Parathyroid adenoma (tissue), 2 donors: ENCODE data around the gene PCDHA3.
A peak's percentile ranks its signal among the peaks of the same experiment; 100 is the strongest.
"Not testable (repeated sequence)": the region's sequence is repeated elsewhere in the genome, so short reads cannot be mapped to it uniquely, and the experiment has no call there.

Experiments used
- H2AFZ ChIP-seq: fragments of 300-600 bp; sonication (generic); one replicate; pipeline ENCODE4 v1.7.0; 2017; ENCODE audit warnings: antibody characterized with exemption, mild to moderate bottlenecking
- H3K27ac ChIP-seq: fragments of 300-600 bp; sonication (generic); one replicate; pipeline ENCODE4 v1.7.0; 2017
- H3K27me3 ChIP-seq: fragments of 300-600 bp; sonication (generic); one replicate; pipeline ENCODE4 v1.7.0; 2017; ENCODE audit warnings: low read length; ENCODE audit not compliant: control insufficient read depth, insufficient read depth
- H3K36me3 ChIP-seq: fragments of 300-600 bp; sonication (generic); one replicate; pipeline ENCODE4 v1.7.0; 2017; ENCODE audit warnings: low read length; ENCODE audit not compliant: control insufficient read depth, insufficient read depth
- H3K4me1 ChIP-seq: fragments of 300-600 bp; sonication (generic); one replicate; pipeline ENCODE4 v1.7.0; 2017; ENCODE audit warnings: control low read depth
- H3K4me2 ChIP-seq: fragments of 300-600 bp; sonication (generic); one replicate; pipeline ENCODE4 v1.7.0; 2017; ENCODE audit warnings: low read length
- H3K4me3 ChIP-seq: fragments of 300-600 bp; sonication (generic); one replicate; pipeline ENCODE4 v1.7.0; 2017; ENCODE audit warnings: low read depth, low read length
- H3K79me2 ChIP-seq: fragments of 300-600 bp; sonication (generic); one replicate; pipeline ENCODE4 v1.7.0; 2017; ENCODE audit warnings: control low read depth
- H3K9ac ChIP-seq: fragments of 300-600 bp; sonication (generic); one replicate; pipeline ENCODE4 v1.7.0; 2017; ENCODE audit warnings: mild to moderate bottlenecking
- H3K9me3 ChIP-seq: fragments of 300-600 bp; sonication (generic); one replicate; pipeline ENCODE4 v1.7.0; 2017; ENCODE audit warnings: low read length; ENCODE audit not compliant: control insufficient read depth
- TF ChIP-seq, protein P1 (sequence below): fragments of 300-600 bp; sonication (generic); IDR thresholded peaks from one replicate; pipeline ENCODE4 v1.7.0; 2017; ENCODE audit warnings: antibody characterized with exemption, mild to moderate bottlenecking
- donor health status: primary hyperparathyroidism.

PCDHA3 gene

GRCh38 chr5:140827704-140828361 lies 27.0 kb downstream of the PCDHA3 start, which contains the start of gene PCDHA6:
PCDHA6 (plus strand) TSS chr5:140827960; CDS start chr5:140828092, 132 bp downstream.
- Histone ChIP-seq H3K27me3 (no peaks in the 10 kb centered on the region), H3K4me1 (no peaks in the 10 kb centered on the region), H3K36me3 (no peaks in the 10 kb centered on the region), H3K27ac (peak within 1 kb of the TSS; percentile 12), H3K9ac (no peak within 1 kb of the TSS), H3K4me2 (no peak within 1 kb of the TSS), H2AFZ (no peak within 1 kb of the TSS), H3K79me2 (no peaks in the 10 kb centered on the region), H3K4me3 (no peak within 1 kb of the TSS), H3K9me3 (peaks cover 3% of the 10 kb centered on the region)
- TF ChIP-seq, protein P1, sequence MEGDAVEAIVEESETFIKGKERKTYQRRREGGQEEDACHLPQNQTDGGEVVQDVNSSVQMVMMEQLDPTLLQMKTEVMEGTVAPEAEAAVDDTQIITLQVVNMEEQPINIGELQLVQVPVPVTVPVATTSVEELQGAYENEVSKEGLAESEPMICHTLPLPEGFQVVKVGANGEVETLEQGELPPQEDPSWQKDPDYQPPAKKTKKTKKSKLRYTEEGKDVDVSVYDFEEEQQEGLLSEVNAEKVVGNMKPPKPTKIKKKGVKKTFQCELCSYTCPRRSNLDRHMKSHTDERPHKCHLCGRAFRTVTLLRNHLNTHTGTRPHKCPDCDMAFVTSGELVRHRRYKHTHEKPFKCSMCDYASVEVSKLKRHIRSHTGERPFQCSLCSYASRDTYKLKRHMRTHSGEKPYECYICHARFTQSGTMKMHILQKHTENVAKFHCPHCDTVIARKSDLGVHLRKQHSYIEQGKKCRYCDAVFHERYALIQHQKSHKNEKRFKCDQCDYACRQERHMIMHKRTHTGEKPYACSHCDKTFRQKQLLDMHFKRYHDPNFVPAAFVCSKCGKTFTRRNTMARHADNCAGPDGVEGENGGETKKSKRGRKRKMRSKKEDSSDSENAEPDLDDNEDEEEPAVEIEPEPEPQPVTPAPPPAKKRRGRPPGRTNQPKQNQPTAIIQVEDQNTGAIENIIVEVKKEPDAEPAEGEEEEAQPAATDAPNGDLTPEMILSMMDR = no peak

DNA sequence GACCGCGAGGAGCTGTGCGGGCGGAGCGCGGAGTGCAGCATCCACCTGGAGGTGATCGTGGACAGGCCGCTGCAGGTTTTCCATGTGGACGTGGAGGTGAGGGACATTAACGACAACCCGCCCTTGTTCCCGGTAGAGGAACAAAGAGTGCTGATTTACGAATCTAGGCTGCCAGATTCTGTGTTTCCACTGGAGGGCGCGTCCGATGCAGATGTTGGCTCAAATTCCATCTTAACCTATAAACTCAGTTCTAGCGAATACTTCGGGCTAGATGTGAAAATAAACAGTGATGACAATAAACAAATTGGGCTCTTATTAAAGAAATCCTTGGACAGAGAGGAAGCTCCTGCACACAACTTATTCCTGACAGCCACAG lies 27.5 kb downstream of the PCDHA3 start:
- Histone ChIP-seq H3K79me2 (no peaks in the 10 kb centered on the region), H3K36me3 (no peaks in the 10 kb centered on the region), H3K4me3 (no peak overlapping the region), H3K4me2 (no peak overlapping the region), H3K9me3 (peaks cover 3% of the 10 kb centered on the region), H3K27ac (no peak overlapping the region), H3K9ac (no peak overlapping the region), H3K4me1 (no peaks in the 10 kb centered on the region), H2AFZ (no peak overlapping the region), H3K27me3 (no peaks in the 10 kb centered on the region)
- TF ChIP-seq, protein P1 = no peak

- not testable (repeated sequence) for H3K9me3 ChIP-seq, H3K27ac ChIP-seq, H3K9ac ChIP-seq, H3K4me1 ChIP-seq, H3K27me3 ChIP-seq, H3K4me2 ChIP-seq, H3K79me2 ChIP-seq, H2AFZ ChIP-seq, H3K4me3 ChIP-seq, H3K36me3 ChIP-seq
Observed at GRCh38 chr5:140829511-140830501, 28.9 kb downstream of the PCDHA3 start.

DNA sequence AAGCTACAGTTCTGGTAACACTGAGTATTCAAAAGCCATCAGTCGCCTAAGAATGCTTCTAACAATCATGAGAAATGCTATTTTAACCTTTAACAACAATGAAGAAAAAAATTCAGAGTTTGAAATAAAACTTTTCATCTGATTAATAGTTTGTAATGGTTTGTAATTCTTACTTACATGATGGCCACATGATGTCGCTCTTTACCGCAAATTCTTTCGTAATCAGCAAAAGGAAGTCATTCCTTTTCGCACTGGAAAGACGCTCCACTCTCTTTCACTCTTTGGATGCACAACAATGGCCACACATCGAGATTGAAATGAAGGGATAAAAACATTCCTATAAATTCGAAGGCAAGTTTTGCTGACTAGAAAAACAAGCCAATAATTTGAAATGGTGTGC lies 33.1 kb downstream of the PCDHA3 start, which contains the start of gene PCDHA7:
Gene PCDHA7, plus strand, starts transcription at position 277 of the 400 bp plus-strand sequence. Its CDS starts 115 bp downstream, at position 392.
- Histone ChIP-seq H3K4me3 (no peak within 1 kb of the TSS), H3K27ac (no peak within 1 kb of the TSS), H3K9ac (no peak within 1 kb of the TSS), H3K36me3 (no peaks in the 10 kb centered on the region), H3K4me1 (no peaks in the 10 kb centered on the region), H3K9me3 (no peaks in the 10 kb centered on the region), H2AFZ (no peak within 1 kb of the TSS), H3K4me2 (no peak within 1 kb of the TSS), H3K27me3 (no peaks in the 10 kb centered on the region), H3K79me2 (no peaks in the 10 kb centered on the region)
- TF ChIP-seq, protein P1 = no peak

GRCh38 chr5:140834439-140835008 lies 33.7 kb downstream of the PCDHA3 start:
- not testable (repeated sequence) for H2AFZ ChIP-seq, H3K79me2 ChIP-seq, H3K4me3 ChIP-seq, H3K36me3 ChIP-seq, H3K4me2 ChIP-seq, H3K9me3 ChIP-seq, H3K27me3 ChIP-seq, H3K9ac ChIP-seq, H3K4me1 ChIP-seq, H3K27ac ChIP-seq
